HG03354 (cell line): ENCODE data around the gene ADARB2.
"Not testable (repeated sequence)": the region's sequence is repeated elsewhere in the genome, so short reads cannot be mapped to it uniquely, and the experiment has no call there.

Experiments used
- ATAC-seq: cut with Tn5 transposase; IDR thresholded peaks from one replicate; pipeline ENCODE4 v1.9.1; 2021; ENCODE audit warnings: mild to moderate bottlenecking; ENCODE audit not compliant: unreplicated experiment, poor library complexity, severe bottlenecking

ADARB2 gene

DNA sequence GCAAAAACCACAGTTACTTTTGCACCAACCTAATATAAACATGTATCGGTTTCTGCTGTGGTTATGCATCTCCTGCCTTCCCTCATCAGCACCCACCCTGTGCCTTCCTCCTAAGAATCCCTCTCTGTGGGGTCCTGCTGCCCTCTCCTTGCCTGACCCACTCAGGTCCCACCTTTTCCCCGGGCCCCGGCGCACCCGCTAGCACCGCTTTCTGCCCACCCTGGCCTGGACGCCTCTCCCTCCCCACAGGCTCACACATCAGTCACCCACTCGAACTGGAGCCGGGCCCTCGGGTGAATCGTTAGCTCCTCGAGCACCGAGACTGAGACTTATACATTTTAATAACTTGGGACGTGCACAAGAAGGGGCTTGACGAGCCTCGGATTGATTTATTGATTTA is 110.5 kb downstream of the ADARB2 start:
- no peak for ATAC-seq

DNA sequence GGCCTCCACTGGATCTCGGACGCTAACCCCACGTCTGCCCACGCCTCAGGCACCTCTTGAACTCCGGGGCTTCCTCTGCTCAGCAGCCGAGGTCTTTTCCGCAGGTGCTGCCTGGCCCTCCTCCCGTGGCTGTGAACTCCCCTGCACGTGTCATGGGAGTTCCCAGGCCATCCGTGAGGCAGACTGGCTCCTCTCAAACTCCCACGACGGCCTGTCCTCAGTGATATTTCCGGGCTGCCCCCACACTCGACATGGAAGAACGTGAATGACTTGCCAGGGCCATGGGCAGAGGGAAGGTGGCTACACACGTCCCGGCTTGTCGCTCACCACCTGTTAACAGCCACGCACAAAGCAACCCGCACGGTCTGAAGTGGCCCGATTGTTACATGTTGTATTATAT is 110.9 kb downstream of the ADARB2 start:
- ATAC-seq, result no peak

DNA sequence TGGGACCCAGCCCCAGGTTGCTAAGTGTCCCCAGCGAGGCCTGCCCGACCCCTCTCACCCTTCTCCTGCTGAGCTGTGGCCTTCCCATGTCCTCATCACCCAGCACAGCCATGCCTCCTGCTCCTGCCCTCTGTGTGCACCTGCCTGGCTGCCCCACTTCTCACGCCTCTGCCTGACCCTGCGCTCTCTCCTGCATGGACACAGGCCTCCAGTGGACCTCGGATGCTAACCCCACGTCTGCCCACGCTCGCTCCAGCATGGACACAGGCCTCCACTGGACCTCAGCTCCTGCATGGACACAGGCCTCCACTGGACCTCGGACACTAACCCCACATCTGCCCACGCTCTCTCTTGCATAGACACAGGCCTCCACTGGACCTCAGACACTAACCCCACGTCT is 111.6 kb downstream of the ADARB2 start:
- no peak for ATAC-seq

DNA sequence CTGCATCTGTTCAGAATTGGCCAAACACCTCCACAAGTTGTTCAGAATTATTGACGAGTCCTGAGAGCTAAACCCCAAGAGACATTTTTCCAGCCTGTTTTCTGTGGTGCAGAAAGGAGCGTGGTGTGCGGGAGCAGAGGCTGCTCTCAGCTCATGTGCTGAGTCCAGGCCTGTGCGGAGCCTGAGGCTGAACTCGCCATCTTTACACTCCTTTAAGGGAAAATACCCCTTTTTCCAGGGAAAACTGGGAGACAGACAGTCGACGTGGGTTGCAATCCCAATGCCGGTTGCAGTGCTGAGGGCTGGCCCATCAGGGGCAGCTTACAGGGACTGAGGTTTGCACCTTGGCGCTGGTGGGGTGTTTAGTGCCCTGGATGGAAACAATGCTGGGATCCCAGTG is 112.2 kb downstream of the ADARB2 start:
- no peak for ATAC-seq

DNA sequence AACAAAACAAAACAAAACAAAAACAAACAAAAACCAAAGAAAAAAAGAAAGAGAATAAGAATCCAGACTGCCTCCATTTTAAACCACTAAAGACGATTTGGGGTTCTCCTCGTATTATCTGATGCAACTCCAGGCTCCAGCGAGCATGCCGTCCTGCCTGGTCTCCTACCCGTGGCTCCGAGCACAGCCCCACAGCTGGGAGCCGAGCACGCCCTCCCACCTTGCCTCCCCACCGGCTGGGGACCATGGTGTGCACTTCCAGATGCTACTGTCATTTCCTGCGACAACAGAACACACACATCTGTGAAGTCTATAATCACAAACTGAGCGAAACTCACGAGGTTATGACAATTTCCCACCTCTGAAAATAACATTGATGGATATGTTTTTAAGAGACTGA is 113.1 kb downstream of the ADARB2 start:
- no peak for ATAC-seq

DNA sequence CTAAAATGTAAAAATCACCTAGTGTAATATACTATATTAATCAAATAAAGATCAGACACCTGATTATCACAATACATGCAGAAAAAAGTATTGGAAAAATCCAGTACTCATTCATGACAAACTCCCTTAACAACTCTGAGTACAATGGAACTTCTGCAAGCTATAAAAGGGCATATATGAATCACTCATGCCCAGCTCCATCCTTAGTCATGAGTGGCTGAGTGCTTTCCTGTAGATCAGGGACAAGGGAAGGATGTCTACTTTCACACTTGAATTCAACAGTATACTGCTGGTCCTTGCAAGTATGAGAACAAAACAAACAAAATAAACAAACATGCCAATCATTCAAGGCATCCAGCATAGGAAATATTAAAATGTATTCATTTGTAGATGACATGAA is 116.5 kb downstream of the ADARB2 start:
- no peak for ATAC-seq

DNA sequence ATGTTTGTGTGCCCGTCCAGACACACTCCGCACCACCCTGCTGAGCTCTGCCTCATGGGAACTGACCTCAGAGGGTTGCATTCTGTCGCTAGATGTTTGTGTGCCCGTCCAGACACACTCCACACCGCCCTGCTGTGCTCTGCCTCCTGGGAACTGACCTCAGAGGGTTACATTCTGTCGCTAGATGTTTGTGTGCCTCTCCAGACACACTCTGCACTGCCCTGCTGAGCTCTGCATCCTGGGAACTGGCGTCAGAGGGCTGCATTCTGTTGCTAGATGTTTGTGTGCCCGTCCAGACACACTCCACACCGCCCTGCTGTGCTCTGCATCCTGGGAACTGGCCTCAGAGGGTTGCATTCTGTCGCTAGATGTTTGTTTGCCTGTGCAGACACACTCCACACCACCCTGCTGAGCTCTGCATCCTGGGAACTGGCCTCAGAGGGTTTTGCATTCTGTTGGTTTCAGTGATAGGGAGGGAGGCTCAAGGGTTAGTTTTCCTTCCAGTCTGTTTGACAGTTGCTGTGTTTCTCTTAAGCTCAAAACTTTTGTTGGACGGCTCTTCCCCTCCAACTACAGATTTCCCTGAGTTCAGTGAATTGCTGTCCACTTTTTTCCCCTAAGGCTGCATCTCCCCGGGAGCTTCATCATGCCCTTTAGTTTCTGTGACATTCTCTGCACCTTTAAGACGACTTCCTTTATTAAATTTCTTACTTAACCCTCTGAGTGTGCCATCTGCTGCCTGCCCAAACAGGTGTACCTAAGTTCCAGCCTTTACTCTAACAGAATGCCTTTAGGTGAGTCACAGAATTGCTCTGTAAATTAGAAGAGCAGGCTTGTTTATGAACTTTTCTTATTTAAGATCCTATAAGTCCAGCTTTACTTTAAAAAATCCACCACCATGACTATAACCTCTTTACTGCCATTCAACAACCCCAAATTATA is 119.7 kb downstream of the ADARB2 start:
- not testable (repeated sequence) for ATAC-seq

DNA sequence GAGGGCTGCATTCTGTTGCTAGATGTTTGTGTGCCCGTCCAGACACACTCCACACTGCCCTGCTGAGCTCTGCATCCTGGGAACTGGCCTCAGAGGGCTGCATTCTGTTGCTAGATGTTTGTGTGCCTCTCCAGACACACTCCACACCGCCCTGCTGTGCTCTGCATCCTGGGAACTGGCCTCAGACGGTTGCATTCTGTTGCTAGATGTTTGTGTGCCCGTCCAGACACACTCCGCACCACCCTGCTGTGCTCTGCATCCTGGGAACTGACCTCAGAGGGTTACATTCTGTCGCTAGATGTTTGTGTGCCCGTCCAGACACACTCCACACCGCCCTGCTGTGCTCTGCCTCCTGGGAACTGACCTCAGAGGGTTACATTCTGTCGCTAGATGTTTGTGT is 120.6 kb downstream of the ADARB2 start:
- ATAC-seq, result not testable (repeated sequence)

DNA sequence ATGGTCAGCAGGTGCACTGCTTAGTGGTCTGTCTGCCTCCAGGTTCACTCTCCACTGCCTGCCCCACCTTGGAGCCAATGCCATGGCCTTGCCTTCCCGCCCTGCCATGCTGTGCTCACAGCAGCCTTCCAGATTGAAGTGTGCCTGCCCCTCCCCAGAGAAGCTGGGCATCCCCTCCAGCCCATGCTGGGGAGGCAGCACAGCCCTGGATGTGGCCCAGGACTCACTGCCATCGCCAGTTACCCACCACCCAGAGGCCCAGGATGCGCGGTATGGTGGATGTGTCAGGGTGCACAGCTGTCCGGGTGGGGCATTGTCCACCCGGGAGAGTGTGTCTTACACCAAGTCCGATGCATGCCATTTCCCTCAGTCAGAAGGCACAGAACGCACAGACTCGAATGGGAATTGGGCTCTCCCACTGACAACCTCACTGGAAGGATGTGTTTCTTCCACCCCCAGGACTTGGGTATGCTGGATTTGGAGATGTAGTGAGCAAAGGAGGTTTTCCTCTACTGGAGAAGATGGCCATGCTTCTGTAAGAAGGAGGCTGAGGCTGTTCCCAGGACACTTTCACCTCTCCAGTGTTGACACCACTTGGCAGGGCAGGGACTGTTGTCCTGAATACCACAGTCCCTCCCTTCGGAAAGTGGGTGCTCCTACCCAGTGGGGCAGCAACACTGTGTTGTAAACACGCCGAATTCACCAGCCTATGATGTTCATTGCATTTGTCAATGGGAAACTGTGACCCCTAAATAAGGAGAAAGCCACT is 122.0 kb downstream of the ADARB2 start:
- no peak for ATAC-seq

GRCh38 chr10:1613511-1613910 is 123.8 kb downstream of the ADARB2 start:
- ATAC-seq, result no peak

- no peak for ATAC-seq
Observed at GRCh38 chr10:1612908-1613307, 124.4 kb downstream of the ADARB2 start.

DNA sequence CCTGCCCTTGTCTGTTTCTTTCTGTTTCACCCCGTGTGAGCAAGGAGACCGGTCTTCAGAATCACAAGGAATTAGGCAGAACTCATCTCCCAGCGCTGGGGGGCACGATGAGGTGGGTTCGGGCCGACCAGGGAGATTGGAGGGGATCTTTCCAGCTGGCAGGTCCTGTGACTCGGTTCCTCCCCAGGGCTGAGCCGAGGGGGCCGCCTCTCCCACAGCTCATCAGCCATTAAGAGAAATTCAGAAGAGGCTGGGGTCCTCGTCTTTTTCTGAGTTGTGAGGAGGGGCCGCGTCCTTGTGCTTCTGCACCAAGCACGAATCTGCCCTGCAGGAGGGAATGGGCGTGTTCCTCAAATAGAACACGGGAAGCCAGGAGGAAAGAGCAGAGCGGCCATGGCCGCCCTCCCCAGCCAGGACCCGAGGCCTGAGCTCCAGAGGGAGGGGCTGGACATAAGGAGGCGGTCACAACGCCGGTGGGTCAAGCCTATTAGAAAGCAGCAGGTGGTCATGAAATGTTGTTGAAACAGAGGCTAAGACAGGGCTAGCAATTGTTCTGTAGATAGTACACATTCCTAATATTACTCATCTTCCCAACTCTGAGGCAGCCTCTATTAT is 125.3 kb downstream of the ADARB2 start:
- no peak for ATAC-seq

GRCh38 chr10:1610986-1611770 is 126.1 kb downstream of the ADARB2 start:
- ATAC-seq, result no peak

GRCh38 chr10:1609648-1609970 is 127.7 kb downstream of the ADARB2 start:
- no peak for ATAC-seq

DNA sequence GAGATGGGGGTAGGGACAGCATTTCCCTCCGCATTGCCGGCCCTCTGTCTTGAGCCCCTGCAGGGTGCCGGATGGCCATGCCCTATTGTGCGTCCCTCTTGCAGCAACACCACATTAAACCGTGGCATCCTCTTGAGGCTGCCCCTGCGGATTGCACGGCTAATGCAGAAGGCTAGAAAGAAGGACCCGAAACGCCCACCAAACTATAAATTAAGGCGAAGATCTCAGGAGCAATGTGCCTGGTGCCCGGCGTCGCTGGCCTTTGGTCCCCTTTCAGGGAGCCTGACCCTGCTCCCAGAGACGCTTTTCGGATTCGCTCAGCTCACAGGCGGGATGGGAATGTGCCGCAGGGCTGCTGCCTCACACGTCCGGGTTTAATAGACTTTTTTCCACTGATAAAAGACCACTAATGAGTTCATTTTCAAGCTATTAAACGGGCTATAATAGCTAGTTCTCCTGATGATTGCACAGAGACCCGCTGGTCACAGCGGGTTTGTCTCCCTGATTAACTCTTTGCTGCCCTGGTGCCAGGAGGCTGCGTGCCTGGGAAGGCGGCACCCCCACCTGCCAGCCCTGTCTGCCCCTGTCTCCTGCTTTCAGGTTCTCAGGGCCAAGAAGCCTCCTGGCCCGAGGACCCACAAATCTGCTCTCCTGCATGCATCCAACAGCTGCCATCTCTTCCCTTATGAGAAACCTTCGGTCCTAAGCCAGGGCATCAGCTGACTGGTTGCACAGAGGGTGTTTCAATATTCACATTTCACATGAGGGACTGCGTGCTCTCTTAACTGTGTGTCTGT is 128.3 kb downstream of the ADARB2 start:
- ATAC-seq, result no peak

DNA sequence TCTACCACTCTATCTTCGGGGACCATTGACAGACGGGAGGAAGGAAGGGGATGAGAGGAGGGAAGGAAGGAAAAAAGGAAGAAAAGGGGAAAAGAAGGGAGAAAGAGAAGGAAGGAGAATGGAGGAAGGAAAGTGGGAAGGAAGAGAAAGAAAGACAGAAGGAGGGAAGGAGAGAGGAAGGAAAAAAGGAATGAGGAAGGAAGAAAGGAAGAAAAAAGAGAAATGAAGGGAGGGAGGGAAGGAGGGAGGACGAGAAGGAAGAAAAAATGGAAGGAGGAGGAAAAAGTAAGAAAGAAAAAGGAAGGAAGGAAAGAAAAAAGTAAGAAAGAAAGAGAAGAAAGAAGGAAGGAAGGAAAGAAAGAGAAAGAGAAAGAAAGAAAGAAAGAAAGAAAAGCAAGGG is 128.9 kb downstream of the ADARB2 start:
- ATAC-seq, result no peak

DNA sequence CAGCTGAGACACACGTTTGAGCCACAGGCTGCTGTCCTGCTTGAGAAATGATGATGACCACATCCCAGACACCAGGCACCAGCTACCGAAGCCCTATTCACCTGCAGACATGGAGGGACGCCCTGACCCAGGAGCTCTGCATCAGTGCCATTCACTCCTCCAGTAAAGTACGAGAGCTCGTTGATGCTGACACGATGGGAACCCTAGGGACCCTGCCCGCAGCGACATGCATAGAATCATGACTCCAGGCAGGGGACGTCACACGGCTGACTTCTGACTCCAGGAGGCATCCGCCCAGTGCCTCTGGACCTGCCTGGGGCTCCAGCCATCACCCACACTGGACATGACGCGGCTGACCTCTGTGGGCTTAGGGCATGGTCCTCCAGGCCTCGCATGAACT is 129.9 kb downstream of the ADARB2 start:
- ATAC-seq, result no peak

DNA sequence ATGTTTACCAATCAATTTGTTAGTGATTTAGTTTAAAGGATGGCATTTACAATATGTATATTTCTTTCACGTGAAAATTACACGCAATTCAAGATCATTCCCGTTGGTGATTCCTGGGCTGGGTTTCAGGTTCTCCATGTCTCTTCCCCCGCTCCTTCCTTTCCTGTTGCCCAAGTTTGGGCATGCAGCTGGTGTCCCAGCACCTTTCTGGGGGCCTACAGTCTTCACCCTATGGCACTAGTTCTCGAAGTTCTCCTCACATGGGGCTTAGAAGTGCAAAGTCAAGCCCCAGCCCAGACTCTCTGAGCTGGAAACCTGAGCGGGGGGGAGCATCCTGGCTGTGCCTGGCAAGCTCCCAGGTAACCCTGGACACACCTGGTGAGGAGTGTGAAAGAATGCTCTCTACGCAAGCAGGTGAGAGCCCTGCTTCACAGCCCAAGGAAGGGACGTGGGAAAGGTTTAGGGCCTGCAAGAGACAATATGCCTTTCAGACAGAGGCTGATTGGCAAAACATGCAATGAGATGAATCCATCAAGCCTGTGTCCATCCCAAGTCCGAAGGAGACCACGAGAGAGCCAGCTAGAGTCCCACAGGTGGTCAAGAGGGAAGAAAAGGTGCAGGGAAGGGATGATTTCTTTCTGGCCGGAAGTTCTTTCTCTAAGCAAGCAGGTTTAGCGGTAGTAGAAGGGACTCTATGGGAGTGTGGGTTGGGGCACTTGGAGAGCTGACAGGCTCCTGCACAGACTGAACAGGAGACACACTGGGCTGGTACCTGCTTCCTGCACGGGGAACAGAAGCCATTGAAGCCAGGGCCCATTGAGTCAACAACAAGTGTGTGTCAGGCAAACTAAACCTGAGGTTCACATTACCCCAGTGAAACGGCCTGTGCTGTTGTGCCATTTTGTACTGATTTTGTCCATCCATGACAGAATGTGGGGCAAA is 131.1 kb downstream of the ADARB2 start:
- no peak for ATAC-seq
